Esophagus squamous epithelium (tissue), 5 donors: ENCODE data around the gene NFKBIB. TPM values are rescaled to one million over a fixed set of nuclear protein-coding genes. Genes with fewer than 3 reads are reported as not detected.

Experiments
- DNase-seq: peaks from one replicate; lab custom pipeline; 2025; lab: John Stamatoyannopoulos, UW
- H3K27ac ChIP-seq, 4 donors: fragments of 200-600 bp; sonication (generic); one replicate each; pipeline ENCODE4 v1.5.1; 2016 to 2019; ENCODE audit warnings: mild to moderate bottlenecking in 1 of 4
- H3K27me3 ChIP-seq, 4 donors: fragments of 200-600 bp; sonication (generic); 1 replicate in 3 of 4; 2 replicates in 1 of 4; pipeline versions ENCODE4 v1.5.1 to v1.6.0; 2017 to 2021; ENCODE audit warnings: antibody characterized with exemption in 1 of 4
- H3K36me3 ChIP-seq, 3 donors: fragments of 200-600 bp; sonication (generic); one replicate each; pipeline ENCODE4 v1.5.1; 2016 to 2019
- H3K4me1 ChIP-seq, 3 donors: fragments of 200-600 bp; sonication (generic); one replicate each; pipeline ENCODE4 v1.5.1; 2017 to 2019
- H3K4me3 ChIP-seq, 4 donors: fragments of 200-600 bp; sonication (generic); 1 replicate in 3 of 4; 2 replicates in 1 of 4; pipeline ENCODE4 v1.5.1; 2016 to 2019; ENCODE audit warnings: mild to moderate bottlenecking in 2 of 4, moderate library complexity in 1 of 4
- H3K9me3 ChIP-seq, 3 donors: fragments of 200-600 bp; sonication (generic); one replicate each; pipeline ENCODE4 v1.5.1; 2016 to 2019
- POLR2A ChIP-seq, 4 donors: fragments of 450-650 bp; IDR thresholded peaks; one replicate each; pipeline ENCODE4 v1.6.1; 2017; ENCODE audit warnings: antibody characterized with exemption in 4 of 4, mild to moderate bottlenecking in 4 of 4, moderate library complexity in 3 of 4
- WGBS, 2 donors: methylation state at CpG; one replicate each; pipeline ENCODE4 v1.1.5; 2018; 5-methylcytosine and 5-hydroxymethylcytosine counted together
- intact Hi-C: fragments of 100-400 bp; cut with DNase I; formaldehyde crosslinking; loops from one replicate; pipeline ENCODE4 v1.15.0; 2022
- total RNA-seq, 4 donors: library from RNA; depleted of rRNA; stranded (reverse); fragments of >200 nt; gene quantifications; one replicate each; pipeline ENCODE4 v1.1.0, GENCODE V29; 2016
- TF ChIP-seq, protein P1 (sequence below), 6 experiments: fragments of 450-650 bp in 4 of 6; fragments of 200-600 bp in 2 of 6; sonication (generic) in 2 of 6; IDR thresholded peaks; one replicate each; pipeline ENCODE4 v1.5.1; 2016 to 2019; ENCODE audit warnings: antibody characterized with exemption in 6 of 6, mild to moderate bottlenecking in 4 of 6, moderate library complexity in 4 of 6
- donor health status: DM: yes; HTN: yes; CAD: no.

The NFKBIB gene
- total RNA-seq, 4 donors from 2014 or later = 22.0 to 34.0 (median 26.7) TPM

DNA sequence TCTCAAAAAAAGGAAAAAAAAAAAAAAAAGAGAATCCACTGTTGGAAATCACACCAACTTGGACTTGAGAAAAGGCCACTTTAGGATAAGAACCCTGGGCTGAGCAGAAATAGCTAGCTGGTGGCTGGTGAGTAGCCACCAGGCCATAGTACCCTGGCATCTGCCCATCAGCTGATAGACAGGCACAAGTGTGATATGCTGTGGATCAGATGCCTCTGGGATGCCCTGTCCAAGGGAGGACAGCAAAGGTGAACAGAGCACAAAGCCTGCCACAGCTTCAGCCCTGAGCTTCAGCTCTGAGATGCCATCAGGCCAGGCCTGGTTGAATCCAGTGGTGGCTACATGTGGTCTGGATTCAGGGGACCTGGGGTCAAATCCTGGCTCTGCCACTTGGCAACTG is 9.1 kb upstream of the NFKBIB start:
- intact Hi-C loops = no loop called here
- H3K27ac ChIP-seq = no peak overlapping the region
- no peaks in the 10 kb centered on the region for H3K9me3 ChIP-seq
- no peaks in the 10 kb centered on the region for H3K27me3 ChIP-seq
- peaks cover 5 to 87% (median 17%) of the 10 kb centered on the region in 3 donors for H3K36me3 ChIP-seq
- no peak for TF ChIP-seq POLR2A (IDR thresholded peaks at IDR 0.05)
- TF ChIP-seq, protein P1, sequence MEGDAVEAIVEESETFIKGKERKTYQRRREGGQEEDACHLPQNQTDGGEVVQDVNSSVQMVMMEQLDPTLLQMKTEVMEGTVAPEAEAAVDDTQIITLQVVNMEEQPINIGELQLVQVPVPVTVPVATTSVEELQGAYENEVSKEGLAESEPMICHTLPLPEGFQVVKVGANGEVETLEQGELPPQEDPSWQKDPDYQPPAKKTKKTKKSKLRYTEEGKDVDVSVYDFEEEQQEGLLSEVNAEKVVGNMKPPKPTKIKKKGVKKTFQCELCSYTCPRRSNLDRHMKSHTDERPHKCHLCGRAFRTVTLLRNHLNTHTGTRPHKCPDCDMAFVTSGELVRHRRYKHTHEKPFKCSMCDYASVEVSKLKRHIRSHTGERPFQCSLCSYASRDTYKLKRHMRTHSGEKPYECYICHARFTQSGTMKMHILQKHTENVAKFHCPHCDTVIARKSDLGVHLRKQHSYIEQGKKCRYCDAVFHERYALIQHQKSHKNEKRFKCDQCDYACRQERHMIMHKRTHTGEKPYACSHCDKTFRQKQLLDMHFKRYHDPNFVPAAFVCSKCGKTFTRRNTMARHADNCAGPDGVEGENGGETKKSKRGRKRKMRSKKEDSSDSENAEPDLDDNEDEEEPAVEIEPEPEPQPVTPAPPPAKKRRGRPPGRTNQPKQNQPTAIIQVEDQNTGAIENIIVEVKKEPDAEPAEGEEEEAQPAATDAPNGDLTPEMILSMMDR (IDR thresholded peaks at IDR 0.05) = no peak
- H3K4me3 ChIP-seq = no peak overlapping the region
- H3K4me1 ChIP-seq = peaks cover 0 to 10% (median 0%) of the 10 kb centered on the region in 3 donors
- no peak for DNase-seq

DNA sequence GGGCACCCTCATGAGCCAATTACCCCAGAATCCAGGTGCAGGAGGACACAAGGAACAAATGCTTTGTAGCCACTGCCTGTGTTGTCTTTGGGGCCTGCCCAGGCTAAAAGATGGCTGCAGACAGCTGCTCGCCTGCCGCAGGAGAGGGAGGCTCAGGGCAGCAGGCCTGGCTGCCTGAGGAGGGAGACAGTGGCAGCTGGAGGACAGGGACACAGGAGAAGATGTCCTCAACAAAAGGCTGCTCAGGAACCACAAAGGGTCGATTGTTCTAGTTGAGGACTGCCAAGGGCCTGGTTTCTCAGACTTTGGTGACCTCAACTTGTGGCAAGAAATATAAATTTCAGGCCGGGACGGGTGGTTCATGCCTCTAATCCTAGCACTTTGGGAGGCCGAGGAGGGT is 8.0 kb upstream of the NFKBIB start:
- no peaks in the 10 kb centered on the region for H3K27me3 ChIP-seq
- H3K36me3 ChIP-seq = peaks cover 5 to 80% (median 17%) of the 10 kb centered on the region in 3 donors
- H3K27ac ChIP-seq = no peak overlapping the region
- no peak for TF ChIP-seq POLR2A (IDR thresholded peaks at IDR 0.05)
- TF ChIP-seq, protein P1 (IDR thresholded peaks at IDR 0.05) = no peak
- peaks cover 0 to 6% (median 0%) of the 10 kb centered on the region in 3 donors for H3K4me1 ChIP-seq
- intact Hi-C loops = no loop called here
- H3K9me3 ChIP-seq = no peaks in the 10 kb centered on the region
- H3K4me3 ChIP-seq = no peak overlapping the region
- 88 to 92% methylated on average over 3 to 4 of the region's 6 CpGs for WGBS, 2 donors
- no peak for DNase-seq

DNA sequence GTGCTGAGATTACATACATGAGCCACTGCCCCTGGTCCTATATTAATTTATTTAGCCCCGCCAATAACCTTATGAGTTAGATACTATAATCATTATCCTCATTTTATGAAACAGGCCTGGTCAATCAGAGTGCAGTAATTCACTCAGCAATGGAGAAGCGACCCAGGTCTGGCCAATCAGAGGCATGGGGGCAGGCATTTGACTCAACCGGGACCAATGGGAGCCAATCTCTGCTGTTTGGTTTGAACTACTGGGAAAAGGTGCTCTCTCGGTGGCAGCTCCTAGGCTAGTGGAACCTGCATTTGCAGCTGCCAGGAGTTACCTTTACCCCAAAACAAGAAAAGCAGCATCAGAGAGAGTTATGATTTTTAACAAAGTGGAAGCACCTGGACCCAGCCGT is 6.9 kb upstream of the NFKBIB start:
- Histone ChIP-seq H3K36me3 (peaks cover 5 to 69% (median 17%) of the 10 kb centered on the region in 3 donors), H3K4me3 (no peak overlapping the region), H3K27me3 (no peaks in the 10 kb centered on the region), H3K4me1 (peaks cover 1 to 17% (median 3%) of the 10 kb centered on the region in 3 donors), H3K9me3 (no peaks in the 10 kb centered on the region), H3K27ac (no peak overlapping the region)
- 75 to 77% methylated on average over 2 to 5 of the region's 5 CpGs for WGBS, 2 donors
- intact Hi-C loops = no loop called here
- no peak for DNase-seq
- no peak for TF ChIP-seq POLR2A (IDR thresholded peaks at IDR 0.05)

DNA sequence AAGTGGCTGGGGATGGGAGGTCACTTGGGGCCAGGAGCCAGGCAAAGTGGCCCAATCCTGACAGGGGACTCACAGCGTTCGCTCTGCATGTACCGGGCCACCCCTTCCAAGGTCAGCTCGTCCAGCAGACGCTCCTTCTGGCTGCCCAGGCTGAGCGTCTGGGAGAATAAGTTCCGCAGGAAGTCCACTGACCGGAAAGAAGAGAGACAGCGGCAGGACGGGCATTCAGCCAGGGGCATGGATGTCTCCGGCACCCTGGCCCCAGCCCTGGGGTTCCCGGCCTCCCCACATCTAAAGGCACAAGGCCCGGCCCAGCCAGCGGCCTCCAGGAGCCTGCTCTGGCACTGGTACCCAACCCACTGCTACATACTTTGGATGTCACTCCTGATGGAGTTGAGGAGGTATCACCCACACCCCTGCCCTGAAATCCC is 6.4 kb upstream of the NFKBIB start:
- Histone ChIP-seq H3K27me3 (no peaks in the 10 kb centered on the region), H3K4me3 (no peak overlapping the region), H3K36me3 (peaks cover 5 to 64% (median 17%) of the 10 kb centered on the region in 3 donors), H3K27ac (no peak overlapping the region), H3K9me3 (no peaks in the 10 kb centered on the region), H3K4me1 (peaks cover 6 to 22% (median 8%) of the 10 kb centered on the region in 3 donors)
- intact Hi-C loops = no loop called here
- no peak for DNase-seq
- WGBS, 2 donors = 70 to 93% methylated on average over 2 to 3 of the region's 14 CpGs
- TF ChIP-seq POLR2A (IDR thresholded peaks at IDR 0.05) = no peak
- TF ChIP-seq, protein P1 (IDR thresholded peaks at IDR 0.05) = no peak

DNA sequence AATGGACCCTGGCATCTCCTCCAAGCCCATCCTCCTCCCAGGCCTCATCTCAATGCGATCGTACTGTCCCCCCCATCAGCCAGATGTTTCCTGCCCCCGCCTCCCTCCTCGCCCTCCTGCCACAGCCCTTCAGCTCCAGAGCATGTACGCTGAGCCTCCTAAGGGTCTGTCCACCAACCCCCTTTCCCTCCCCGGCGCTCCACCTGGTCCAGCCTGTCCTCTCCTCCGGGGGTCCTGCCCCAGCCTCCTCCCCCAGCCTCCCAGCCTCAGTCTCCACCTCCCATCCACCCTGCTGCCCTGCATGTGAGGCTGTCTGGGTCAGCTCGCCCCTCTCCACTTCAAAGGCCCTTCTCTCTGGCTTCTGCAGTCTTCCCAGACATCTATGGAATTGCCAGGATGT is 4.8 kb upstream of the NFKBIB start:
- Histone ChIP-seq H3K4me1 (peaks cover 11 to 31% (median 13%) of the 10 kb centered on the region in 3 donors), H3K27ac (no peak overlapping the region)
- 67 to 75% methylated on average over 8 to 9 of the region's 9 CpGs for WGBS, 2 donors

More for the DNA sequence above, 4.8 kb upstream of the NFKBIB start:
- intact Hi-C loops = no loop called here
- TF ChIP-seq, protein P1 (IDR thresholded peaks at IDR 0.05) = no peak
- no peaks in the 10 kb centered on the region for H3K27me3 ChIP-seq
- no peaks in the 10 kb centered on the region for H3K9me3 ChIP-seq
- DNase-seq = no peak
- H3K36me3 ChIP-seq = peaks cover 2 to 48% (median 3%) of the 10 kb centered on the region in 3 donors
- no peak overlapping the region for H3K4me3 ChIP-seq
